ENCODE measurements around the gene MOSPD3. TPM values are rescaled to one million over a fixed set of nuclear protein-coding genes. Genes with fewer than 3 reads are reported as not detected.

MOSPD3 gene
- total RNA-seq, 1 experiment from 2014 or later: 16.7 TPM

- TF ChIP-seq, protein P1, sequence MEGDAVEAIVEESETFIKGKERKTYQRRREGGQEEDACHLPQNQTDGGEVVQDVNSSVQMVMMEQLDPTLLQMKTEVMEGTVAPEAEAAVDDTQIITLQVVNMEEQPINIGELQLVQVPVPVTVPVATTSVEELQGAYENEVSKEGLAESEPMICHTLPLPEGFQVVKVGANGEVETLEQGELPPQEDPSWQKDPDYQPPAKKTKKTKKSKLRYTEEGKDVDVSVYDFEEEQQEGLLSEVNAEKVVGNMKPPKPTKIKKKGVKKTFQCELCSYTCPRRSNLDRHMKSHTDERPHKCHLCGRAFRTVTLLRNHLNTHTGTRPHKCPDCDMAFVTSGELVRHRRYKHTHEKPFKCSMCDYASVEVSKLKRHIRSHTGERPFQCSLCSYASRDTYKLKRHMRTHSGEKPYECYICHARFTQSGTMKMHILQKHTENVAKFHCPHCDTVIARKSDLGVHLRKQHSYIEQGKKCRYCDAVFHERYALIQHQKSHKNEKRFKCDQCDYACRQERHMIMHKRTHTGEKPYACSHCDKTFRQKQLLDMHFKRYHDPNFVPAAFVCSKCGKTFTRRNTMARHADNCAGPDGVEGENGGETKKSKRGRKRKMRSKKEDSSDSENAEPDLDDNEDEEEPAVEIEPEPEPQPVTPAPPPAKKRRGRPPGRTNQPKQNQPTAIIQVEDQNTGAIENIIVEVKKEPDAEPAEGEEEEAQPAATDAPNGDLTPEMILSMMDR (conservative IDR thresholded peaks at IDR 0.05): no peak
- H3T11ph ChIP-seq (ENCODE audit: low read length): no peak within 1 kb of the TSS
- Mint-ChIP-seq H3K9me3 (no peaks in the 10 kb centered on the region), H3K4me3 (peak within 1 kb of the TSS; percentile 90 to 98), H3K27me3 (ENCODE audit: low read depth) (peaks cover 21% of the 10 kb centered on the region), H3K27ac (peak within 1 kb of the TSS; percentile 97 to 99 (median 99)), H3K36me3 (ENCODE audit: insufficient read depth in 1 of 3, low read depth in 3 of 3) (peaks cover 3 to 9% (median 4%) of the 10 kb centered on the region in 3 experiments; a peak in 2 of 7 replicates), H3K4me1 (peaks cover 39 to 45% of the 10 kb centered on the region in 2 experiments)
- H3K9ac ChIP-seq (ENCODE audit: extremely low read depth, insufficient read length, low read length): peak within 1 kb of the TSS; percentile 75
- H4K5ac ChIP-seq (ENCODE audit: insufficient read length, low read depth, low read length): no peak within 1 kb of the TSS
- no peaks in the 10 kb centered on the region for H3K79me1 ChIP-seq (ENCODE audit: insufficient read depth, low read depth, low read length, poor library complexity, severe bottlenecking)
- H3K18ac ChIP-seq (ENCODE audit: insufficient read length, low read depth, low read length): peak within 1 kb of the TSS; percentile 85
- peak; percentile 74 for DNase-seq
- H2BK12ac ChIP-seq (ENCODE audit: insufficient read length, low read depth, low read length): no peak within 1 kb of the TSS
- peak within 1 kb of the TSS; percentile 93 for H3K4me2 ChIP-seq (ENCODE audit: insufficient read depth, insufficient read length, low read length)
- H3K27me3 ChIP-seq (ENCODE audit: insufficient read depth, low read length): no peaks in the 10 kb centered on the region
- no peaks in the 10 kb centered on the region for H3K79me2 ChIP-seq (ENCODE audit: insufficient read depth, low read length)
- H3K4me1 ChIP-seq (ENCODE audit: insufficient read depth, low read length): peaks cover 7% of the 10 kb centered on the region; the same call in 1 of the 2 replicates
- H2BK15ac ChIP-seq (ENCODE audit: low read depth, low read length): no peak within 1 kb of the TSS
- no peak within 1 kb of the TSS for H2BK20ac ChIP-seq (ENCODE audit: low read depth, low read length, poor library complexity, severe bottlenecking)
- no peak within 1 kb of the TSS for H2BK120ac ChIP-seq (ENCODE audit: low read depth, low read length, poor library complexity, severe bottlenecking)
- no CpG with 5 or more reads among the region's 61 CpGs for WGBS (ENCODE audit: extremely low coverage, insufficient read length, low lambda C conversion rate)
- H2AK5ac ChIP-seq (ENCODE audit: insufficient read length, low read length): no peak within 1 kb of the TSS
- no peak within 1 kb of the TSS for H2BK5ac ChIP-seq (ENCODE audit: insufficient read length, low read length)
- no peaks in the 10 kb centered on the region for H3K9me3 ChIP-seq (ENCODE audit: control insufficient read depth, low read depth, low read length)
- H3K27ac ChIP-seq (ENCODE audit: insufficient read length, low read depth, low read length): no peak within 1 kb of the TSS
- H2AFZ ChIP-seq (ENCODE audit: low read length): no peak within 1 kb of the TSS
- H4K20me1 ChIP-seq (ENCODE audit: control insufficient read depth, insufficient read depth, insufficient read length): no peaks in the 10 kb centered on the region
- H4K91ac ChIP-seq (ENCODE audit: insufficient read length, low read depth, low read length): no peak within 1 kb of the TSS
- no peak within 1 kb of the TSS for H4K8ac ChIP-seq (replicated peaks; ENCODE audit: insufficient read length, low read depth, low read length)
- peaks cover 8% of the 10 kb centered on the region for H3K23me2 ChIP-seq (ENCODE audit: insufficient read length, low read depth, low read length, poor library complexity, severe bottlenecking)
- H3K14ac ChIP-seq (ENCODE audit: insufficient read depth, low read length): peak within 1 kb of the TSS; percentile 94
- no peak within 1 kb of the TSS for H3K4ac ChIP-seq (ENCODE audit: low read depth, low read length)
- H3K56ac ChIP-seq (ENCODE audit: insufficient read length, low read depth, low read length): no peak within 1 kb of the TSS
- no peak within 1 kb of the TSS for H3K23ac ChIP-seq (ENCODE audit: insufficient read length, low read depth, low read length)
Measured at GRCh38 chr7:100585511-100586265, 26.7 kb upstream of the MOSPD3 start, which contains the start of gene LRCH4. Gene LRCH4, minus strand, starts transcription at chr7:100586129. Its CDS starts 29 bp downstream, at chr7:100586100.
